ENCODE measurements around the gene SIAH3.
"Not testable (repeated sequence)": the region's sequence is repeated elsewhere in the genome, so short reads cannot be mapped to it uniquely, and the experiment has no call there.

SIAH3 gene, protein sequence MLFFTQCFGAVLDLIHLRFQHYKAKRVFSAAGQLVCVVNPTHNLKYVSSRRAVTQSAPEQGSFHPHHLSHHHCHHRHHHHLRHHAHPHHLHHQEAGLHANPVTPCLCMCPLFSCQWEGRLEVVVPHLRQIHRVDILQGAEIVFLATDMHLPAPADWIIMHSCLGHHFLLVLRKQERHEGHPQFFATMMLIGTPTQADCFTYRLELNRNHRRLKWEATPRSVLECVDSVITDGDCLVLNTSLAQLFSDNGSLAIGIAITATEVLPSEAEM

GRCh38 chr13:45851171-45851921 lies at the start of gene SIAH3:
SIAH3 (minus strand) TSS chr13:45851753; CDS start chr13:45851629, 124 bp downstream.
- no peak for DNase-seq (ENCODE audit: low read depth)

DNA sequence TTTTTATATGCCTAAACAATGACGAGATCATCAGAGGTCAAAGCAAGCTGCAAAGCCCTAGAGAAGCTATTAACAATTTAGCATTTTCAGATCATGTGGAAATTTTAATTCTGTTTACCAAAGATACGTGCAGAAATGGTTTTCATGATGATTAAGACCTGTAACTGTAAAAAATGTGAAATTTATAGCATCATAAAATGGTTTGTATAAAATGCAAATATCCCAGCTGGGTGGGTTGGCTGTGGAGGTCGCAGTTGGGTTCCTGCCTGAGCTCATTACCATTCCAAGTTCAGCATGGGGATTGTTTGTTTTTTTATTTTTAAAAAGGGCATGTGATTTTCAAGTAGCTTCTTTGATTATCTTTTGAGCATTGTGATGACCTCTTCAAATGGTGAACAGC lies 47.9 kb upstream of the SIAH3 start:
- no peak for DNase-seq (ENCODE audit: low read depth)

GRCh38 chr13:45897562-45897961 lies 46.0 kb upstream of the SIAH3 start:
- DNase-seq (ENCODE audit: low read depth) = no peak

GRCh38 chr13:45896285-45896684 lies 44.7 kb upstream of the SIAH3 start:
- DNase-seq (ENCODE audit: low read depth) = no peak

GRCh38 chr13:45895881-45896280 lies 44.3 kb upstream of the SIAH3 start:
- DNase-seq (ENCODE audit: low read depth) = no peak

DNA sequence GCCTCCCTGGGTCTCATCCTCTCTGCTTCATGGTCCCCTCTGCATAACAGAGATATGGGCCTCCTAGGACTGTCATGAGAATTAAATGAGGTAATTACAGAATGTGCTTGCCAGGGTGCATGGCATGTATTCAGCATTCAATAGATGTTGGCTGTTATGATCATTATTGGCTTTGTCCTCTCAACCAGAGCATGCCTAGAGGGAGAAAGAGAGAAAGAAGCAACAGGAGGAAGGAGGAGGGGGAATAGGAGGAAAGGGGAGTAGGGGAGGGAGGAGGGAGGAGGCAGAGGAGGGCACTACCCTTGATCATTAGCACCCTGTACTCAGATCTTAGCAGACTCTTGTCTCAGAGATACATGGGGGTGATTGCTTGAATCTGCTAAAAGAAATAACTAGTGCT lies 41.0 kb upstream of the SIAH3 start:
- no peak for DNase-seq (ENCODE audit: low read depth)

GRCh38 chr13:45889590-45890243 lies 38.2 kb upstream of the SIAH3 start:
- DNase-seq (ENCODE audit: low read depth) = no peak

DNA sequence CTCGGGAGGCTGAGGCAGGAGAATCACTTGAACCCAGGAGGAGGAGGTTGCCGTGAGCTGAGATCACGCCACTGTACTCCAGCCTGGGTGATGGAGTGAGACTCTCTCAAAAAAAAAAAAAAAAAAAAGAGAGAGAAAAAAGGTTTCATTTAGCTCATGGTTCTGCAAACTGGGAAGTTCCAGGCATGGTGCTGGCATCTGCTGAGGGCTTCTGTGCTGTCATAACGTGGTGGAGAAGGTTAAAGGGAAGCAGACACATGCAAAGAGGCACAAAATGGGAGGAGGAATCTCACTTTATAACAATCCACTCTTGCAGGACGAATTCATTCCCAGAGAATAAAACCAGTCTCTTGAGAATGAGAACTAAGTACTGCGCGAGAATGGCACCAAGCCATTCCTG lies 34.9 kb upstream of the SIAH3 start:
- no peak for DNase-seq (ENCODE audit: low read depth)

DNA sequence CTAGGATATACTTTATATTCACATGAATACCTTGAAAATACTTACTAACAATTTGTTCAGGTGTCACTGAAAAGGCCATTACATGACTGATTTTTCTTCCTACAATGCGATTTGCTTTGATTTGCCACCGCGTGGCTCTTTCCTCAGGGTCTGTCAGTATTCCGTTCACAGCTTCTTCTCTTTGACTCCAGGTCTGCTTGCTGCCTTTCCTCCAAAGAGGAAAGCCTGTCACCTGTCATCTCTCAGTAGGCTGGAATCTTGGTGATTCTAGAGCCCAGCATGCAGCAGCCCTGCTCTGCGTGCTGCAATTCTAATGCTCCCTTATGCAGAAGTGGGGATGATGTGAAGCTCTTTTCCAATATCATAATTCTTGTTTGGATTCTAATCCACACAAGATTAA lies 33.6 kb upstream of the SIAH3 start:
- no peak for DNase-seq (ENCODE audit: low read depth)

GRCh38 chr13:45882626-45883025 lies 31.1 kb upstream of the SIAH3 start:
- no peak for DNase-seq (ENCODE audit: low read depth)

DNA sequence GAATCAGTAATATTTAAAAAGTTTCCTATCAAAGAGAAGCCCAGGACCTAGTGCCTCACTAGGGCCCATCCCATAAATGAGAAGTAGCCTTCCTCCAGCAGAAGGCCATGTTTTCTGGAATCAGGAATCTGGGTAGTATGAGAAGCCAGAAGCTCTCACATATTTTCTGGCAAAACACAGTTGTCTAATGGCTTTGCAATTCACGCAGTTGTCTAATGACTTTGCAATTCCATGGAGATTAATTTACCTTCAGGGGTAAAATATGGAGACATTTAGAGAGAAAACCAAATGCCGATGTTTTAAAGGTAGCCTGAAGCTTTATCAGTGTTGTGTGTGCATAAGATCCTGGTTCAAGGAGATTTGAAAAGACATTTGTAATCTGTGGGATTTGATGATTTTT lies 29.8 kb upstream of the SIAH3 start:
- DNase-seq (ENCODE audit: low read depth) = no peak

DNA sequence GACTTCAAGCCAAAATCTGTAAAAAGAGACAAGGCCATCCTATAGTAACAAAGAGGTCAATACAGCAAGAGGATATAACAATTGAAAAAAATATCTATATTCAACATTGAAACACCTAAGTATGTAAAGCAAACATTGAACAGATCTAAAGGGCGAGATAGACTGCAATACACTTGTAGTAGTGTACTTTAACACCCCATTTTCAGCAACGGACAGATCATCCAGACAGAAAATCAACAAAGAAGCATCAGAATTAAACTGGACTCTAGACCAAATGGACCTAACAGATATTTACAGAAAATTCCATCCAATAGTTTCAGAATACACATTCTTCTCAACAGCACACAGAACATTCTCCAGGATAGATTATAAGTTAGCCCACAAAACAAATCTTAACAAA lies 28.7 kb upstream of the SIAH3 start:
- no peak for DNase-seq (ENCODE audit: low read depth)

GRCh38 chr13:45879666-45880065 lies 28.1 kb upstream of the SIAH3 start:
- no peak for DNase-seq (ENCODE audit: low read depth)

- no peak for DNase-seq (ENCODE audit: low read depth)
Measured at GRCh38 chr13:45878966-45879365, 27.4 kb upstream of the SIAH3 start.

- no peak for DNase-seq (ENCODE audit: low read depth)
Measured at GRCh38 chr13:45876781-45877180, 25.2 kb upstream of the SIAH3 start.

- no peak for DNase-seq (ENCODE audit: low read depth)
Measured at GRCh38 chr13:45875951-45876350, 24.4 kb upstream of the SIAH3 start.

DNA sequence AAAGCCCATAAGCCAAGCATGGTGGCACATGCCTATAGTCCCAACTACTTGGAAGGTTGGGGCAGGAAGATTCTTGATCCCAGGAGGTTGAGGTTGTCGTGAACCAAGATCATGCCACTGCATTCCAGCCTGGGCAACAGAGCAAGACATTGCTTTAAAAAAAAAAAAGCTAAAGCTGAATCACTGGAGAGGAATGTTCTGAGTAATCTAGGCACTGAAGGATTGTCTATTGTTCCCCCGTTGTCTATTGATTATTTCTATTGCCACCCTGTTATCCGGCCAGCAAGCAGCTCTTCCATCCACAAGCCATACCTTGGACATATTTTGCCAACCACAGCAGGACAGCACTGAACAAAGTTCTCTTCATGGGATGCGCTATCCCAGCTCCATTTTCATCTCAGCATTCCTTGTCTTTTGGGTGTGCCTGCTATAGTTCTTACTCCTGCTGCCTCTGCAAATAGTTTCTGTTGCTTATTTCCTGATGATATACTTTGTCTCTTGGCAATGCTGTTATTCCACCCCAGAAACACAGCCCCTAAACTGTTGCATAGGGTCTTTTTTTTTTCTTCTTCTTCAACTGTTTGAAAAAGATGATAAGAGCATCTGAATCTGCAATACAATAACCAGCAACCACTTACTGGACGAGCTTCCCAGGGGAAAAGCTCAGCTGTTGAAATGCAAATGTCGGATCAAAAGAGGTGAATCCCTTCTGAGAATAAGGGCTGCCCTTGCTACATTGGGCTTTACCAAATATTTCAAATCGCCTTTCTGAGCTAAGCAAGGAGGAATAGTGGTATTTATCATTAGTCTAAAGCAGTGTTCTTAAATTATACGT lies 22.2 kb upstream of the SIAH3 start:
- DNase-seq (ENCODE audit: low read depth) = no peak

- DNase-seq (ENCODE audit: low read depth) = no peak
Measured at GRCh38 chr13:45872566-45872965, 21.0 kb upstream of the SIAH3 start.

DNA sequence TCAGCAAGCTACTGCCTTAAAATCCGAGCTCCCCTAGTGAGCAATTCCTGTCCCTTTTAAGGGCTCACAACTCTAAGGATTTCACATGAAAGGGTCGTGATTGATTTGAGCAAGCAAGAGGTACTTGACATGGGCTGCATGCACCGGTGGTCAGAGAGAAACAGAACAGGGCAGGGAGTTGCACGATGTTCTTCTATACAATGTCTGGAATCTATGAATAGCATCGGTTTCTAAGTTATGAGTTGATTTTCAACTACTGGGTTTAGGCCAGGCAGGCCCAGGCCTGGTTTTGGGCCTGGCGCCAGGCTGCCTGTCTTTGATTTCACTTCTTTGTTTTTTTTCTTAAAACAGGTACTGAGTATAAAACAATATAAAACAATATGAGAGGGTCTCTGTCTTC lies 19.6 kb upstream of the SIAH3 start:
- not testable (repeated sequence) for DNase-seq (ENCODE audit: low read depth)

DNA sequence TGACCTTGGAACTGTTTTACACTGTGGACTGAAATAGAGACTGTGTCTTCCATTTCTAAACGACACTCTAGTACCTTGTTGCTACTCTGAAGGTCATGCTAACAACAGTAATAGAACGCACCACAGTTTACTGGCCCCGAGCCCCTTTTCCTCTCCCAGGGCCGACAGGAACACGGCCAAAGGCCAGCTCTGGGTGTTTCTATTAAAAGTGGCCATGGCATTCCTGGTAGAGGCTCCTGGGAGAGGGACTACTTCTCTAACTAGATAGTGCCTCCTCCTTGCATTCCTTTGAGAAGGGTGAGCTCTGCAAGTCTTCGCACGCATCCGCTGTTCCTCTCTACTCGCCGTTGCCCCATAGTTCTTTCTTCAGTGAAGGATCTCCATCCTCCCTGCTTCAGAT lies 18.7 kb upstream of the SIAH3 start:
- no peak for DNase-seq (ENCODE audit: low read depth)

GRCh38 chr13:45865414-45865813 lies 13.9 kb upstream of the SIAH3 start:
- DNase-seq (ENCODE audit: low read depth) = no peak

Measured in GM04504 (cell line).